Osteoblast (primary cell): ENCODE data around the gene ADCY10. TPM values are rescaled to one million over a fixed set of nuclear protein-coding genes. Genes with fewer than 3 reads are reported as not detected.

Experiments
- DNase-seq: peaks from one replicate; pipeline ENCODE4 v3.0.0; 2011; ENCODE audit warnings: low spot score, mixed read lengths; ENCODE audit not compliant: insufficient read length; ENCODE audit errors: missing footprints
- H2AFZ ChIP-seq: 2 replicates; pipeline ENCODE4 v1.6.0; 2011; ENCODE audit warnings: mild to moderate bottlenecking, low read length
- H3K27ac ChIP-seq: 2 replicates; pipeline ENCODE4 v1.5.1; 2011; ENCODE audit warnings: mild to moderate bottlenecking, low read depth, low read length, moderate library complexity
- H3K27me3 ChIP-seq: 2 replicates; pipeline ENCODE4 v1.6.0; 2012; ENCODE audit warnings: mild to moderate bottlenecking, control low read depth, inconsistent platforms, low read length, moderate library complexity; ENCODE audit not compliant: insufficient read depth
- H3K36me3 ChIP-seq: 2 replicates; pipeline ENCODE4 v1.5.1; 2011; ENCODE audit warnings: mild to moderate bottlenecking, low read length, control low read depth, moderate library complexity; ENCODE audit not compliant: insufficient read depth
- H3K4me1 ChIP-seq: 2 replicates; pipeline ENCODE4 v1.5.1; 2011; ENCODE audit warnings: mild to moderate bottlenecking, low read length, control low read depth, moderate library complexity; ENCODE audit not compliant: insufficient read depth
- H3K4me2 ChIP-seq: 2 replicates; pipeline ENCODE4 v1.6.0; 2011; ENCODE audit warnings: mild to moderate bottlenecking, low read length; ENCODE audit not compliant: insufficient read depth
- H3K4me3 ChIP-seq: fragments of 200-600 bp; sonication (generic); 3 replicates; pipeline ENCODE4 v1.5.1; 2012; ENCODE audit warnings: mild to moderate bottlenecking, low read length, inconsistent platforms; ENCODE audit not compliant: insufficient read depth
- H3K79me2 ChIP-seq: 2 replicates; pipeline ENCODE4 v1.6.0; 2012; ENCODE audit warnings: mild to moderate bottlenecking, low read length, control low read depth, inconsistent platforms; ENCODE audit not compliant: insufficient read depth
- H3K9me3 ChIP-seq: 2 replicates; pipeline ENCODE4 v1.5.1; 2011; ENCODE audit warnings: low read depth, low read length, control low read depth
- H4K20me1 ChIP-seq: 2 replicates; pipeline ENCODE4 v1.6.0; 2012; ENCODE audit warnings: mild to moderate bottlenecking, low read length, control low read depth; ENCODE audit not compliant: insufficient read depth
- CTCF ChIP-seq: IDR thresholded peaks from 2 replicates; pipeline ENCODE4 v1.5.1; 2011; ENCODE audit warnings: mild to moderate bottlenecking, low read depth, low read length, moderate library complexity; ENCODE audit errors: extremely low read depth
- total RNA-seq: library from RNA; depleted of rRNA; stranded (reverse); fragments of >200 nt; gene quantifications from 2 replicates; pipeline ENCODE4 v1.2.3, GENCODE V29; 2012

Gene ADCY10
- total RNA-seq, 1 donor, result 0.36 TPM

GRCh38 chr1:167924102-167924501 is 10.2 kb upstream of the ADCY10 start:
- peaks cover 3% of the 10 kb centered on the region for H4K20me1 ChIP-seq
- peaks cover 3% of the 10 kb centered on the region for H3K36me3 ChIP-seq
- peaks cover 15% of the 10 kb centered on the region for H3K4me1 ChIP-seq
- H3K4me3 ChIP-seq, result no peak overlapping the region
- H3K27me3 ChIP-seq, result no peaks in the 10 kb centered on the region
- H3K27ac ChIP-seq, result no peak overlapping the region
- no peak overlapping the region for H2AFZ ChIP-seq
- H3K79me2 ChIP-seq, result peaks cover 56% of the 10 kb centered on the region
- DNase-seq, result no peak
- no peak for TF ChIP-seq CTCF
- no peak overlapping the region for H3K4me2 ChIP-seq
- no peaks in the 10 kb centered on the region for H3K9me3 ChIP-seq

GRCh38 chr1:167923324-167924056 is 9.6 kb upstream of the ADCY10 start:
- Histone ChIP-seq H3K27me3 (no peaks in the 10 kb centered on the region), H3K4me3 (no peak overlapping the region), H4K20me1 (peaks cover 3% of the 10 kb centered on the region), H3K4me2 (no peak overlapping the region), H3K4me1 (peaks cover 15% of the 10 kb centered on the region), H3K79me2 (peaks cover 50% of the 10 kb centered on the region), H2AFZ (no peak overlapping the region), H3K9me3 (no peaks in the 10 kb centered on the region), H3K36me3 (peaks cover 3% of the 10 kb centered on the region), H3K27ac (no peak overlapping the region)
- no peak for TF ChIP-seq CTCF
- no peak for DNase-seq

GRCh38 chr1:167922611-167923074 is 8.7 kb upstream of the ADCY10 start:
- H3K4me2 ChIP-seq, result peak overlapping the region; percentile 17
- H3K9me3 ChIP-seq, result no peaks in the 10 kb centered on the region
- no peak for DNase-seq
- no peak for TF ChIP-seq CTCF
- H3K4me1 ChIP-seq, result peaks cover 15% of the 10 kb centered on the region
- peak overlapping the region; percentile 1 for H3K27ac ChIP-seq
- peaks cover 7% of the 10 kb centered on the region for H3K36me3 ChIP-seq
- H3K79me2 ChIP-seq, result peaks cover 42% of the 10 kb centered on the region
- no peak overlapping the region for H3K4me3 ChIP-seq
- H2AFZ ChIP-seq, result no peak overlapping the region
- peaks cover 3% of the 10 kb centered on the region for H4K20me1 ChIP-seq
- H3K27me3 ChIP-seq, result no peaks in the 10 kb centered on the region

- TF ChIP-seq CTCF, result no peak
- Histone ChIP-seq H3K9me3 (no peaks in the 10 kb centered on the region), H3K4me2 (peak overlapping the region; percentile 17), H3K4me3 (no peak overlapping the region), H2AFZ (no peak overlapping the region), H4K20me1 (peaks cover 3% of the 10 kb centered on the region), H3K27ac (peak overlapping the region; percentile 1), H3K4me1 (peaks cover 15% of the 10 kb centered on the region), H3K79me2 (peaks cover 36% of the 10 kb centered on the region), H3K27me3 (no peaks in the 10 kb centered on the region), H3K36me3 (peaks cover 7% of the 10 kb centered on the region)
- no peak for DNase-seq
These were observed 8.1 kb upstream of the ADCY10 start for GRCh38 chr1:167922023-167922422.
